ENCODE data around the gene ELOVL6. TPM values are rescaled to one million over a fixed set of nuclear protein-coding genes. Genes with fewer than 3 reads are reported as not detected.
A peak's percentile ranks its signal among the peaks of the same experiment; 100 is the strongest.

The ELOVL6 gene
- total and polyA plus RNA-seq, 11 donors: 0.50 to 22.4 (median 2.9) TPM

DNA sequence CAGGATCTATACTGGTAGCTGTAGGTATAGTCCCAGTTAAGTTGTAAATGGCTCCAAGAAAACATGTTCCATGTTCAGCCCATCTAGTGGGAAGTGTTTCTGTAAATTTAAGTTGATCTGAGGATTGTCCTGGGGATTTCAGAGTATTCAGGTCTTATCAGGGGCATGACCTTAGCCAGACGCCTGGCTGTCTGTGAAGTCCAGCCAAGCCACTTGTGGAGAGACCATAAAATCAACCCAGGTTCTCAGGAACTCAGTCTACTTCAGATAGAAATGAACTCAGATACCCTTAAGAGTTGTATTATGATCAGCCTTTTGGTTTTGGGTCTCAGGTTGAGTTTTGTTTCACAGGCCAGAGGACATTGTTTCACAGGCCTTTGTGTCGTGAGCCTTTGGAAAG, 189.9 kb downstream of the ELOVL6 start:
- intact Hi-C loops (cut with DNase I): loop anchor here in 4 of 10 donors (5.0 to 10.0 kb wide), 4 partner anchors 204 to 509 kb away; no protein-coding TSS in a partner anchor
- H3K27me3 ChIP-seq: peaks cover 0 to 3% (median 0%) of the 10 kb centered on the region in 9 donors
- ATAC-seq: peak in 1 of 4 donors; percentile 42
- TF ChIP-seq POLR2A (IDR thresholded peaks at IDR 0.05): no peak
- TF ChIP-seq CTCF (IDR thresholded peaks at IDR 0.05): no peak
- 31 to 48% (median 37%) methylated on average over 2 of the region's 2 CpGs for WGBS, 4 donors
- H3K4me1 ChIP-seq: peaks cover 0 to 6% (median 0%) of the 10 kb centered on the region in 12 donors
- H3K27ac ChIP-seq: no peak overlapping the region
- no peak overlapping the region for H3K4me3 ChIP-seq
- no peaks in the 10 kb centered on the region for H3K36me3 ChIP-seq
- no peak for DNase-seq
- H3K9me3 ChIP-seq: no peaks in the 10 kb centered on the region

DNA sequence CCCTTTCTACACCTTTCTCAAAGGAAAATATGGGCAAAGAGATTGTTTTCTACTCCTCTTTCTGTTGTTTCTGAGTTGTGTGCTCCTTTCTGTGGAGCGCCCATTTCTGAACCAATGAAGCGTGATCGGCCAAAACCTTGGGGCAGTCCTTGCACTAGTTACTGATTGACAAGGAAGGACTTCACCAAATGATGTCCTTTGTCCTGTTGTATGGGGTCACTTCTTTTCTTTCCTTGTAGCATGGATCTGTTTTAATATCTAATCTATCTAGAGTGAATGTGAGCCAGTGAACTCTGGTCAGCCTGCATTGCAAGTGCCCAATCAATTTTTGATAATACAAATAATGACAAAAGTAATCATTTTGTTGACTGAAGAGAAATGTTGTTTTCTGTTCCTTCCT, 191.2 kb downstream of the ELOVL6 start:
- intact Hi-C loops (cut with DNase I): loop anchor here in 6 of 10 donors (2.0 to 10.0 kb wide), 6 partner anchors 205 to 510 kb away; no protein-coding TSS in a partner anchor
- DNase-seq: no peak
- TF ChIP-seq POLR2A (IDR thresholded peaks at IDR 0.05) (no peak), CTCF (IDR thresholded peaks at IDR 0.05) (no peak)

DNA sequence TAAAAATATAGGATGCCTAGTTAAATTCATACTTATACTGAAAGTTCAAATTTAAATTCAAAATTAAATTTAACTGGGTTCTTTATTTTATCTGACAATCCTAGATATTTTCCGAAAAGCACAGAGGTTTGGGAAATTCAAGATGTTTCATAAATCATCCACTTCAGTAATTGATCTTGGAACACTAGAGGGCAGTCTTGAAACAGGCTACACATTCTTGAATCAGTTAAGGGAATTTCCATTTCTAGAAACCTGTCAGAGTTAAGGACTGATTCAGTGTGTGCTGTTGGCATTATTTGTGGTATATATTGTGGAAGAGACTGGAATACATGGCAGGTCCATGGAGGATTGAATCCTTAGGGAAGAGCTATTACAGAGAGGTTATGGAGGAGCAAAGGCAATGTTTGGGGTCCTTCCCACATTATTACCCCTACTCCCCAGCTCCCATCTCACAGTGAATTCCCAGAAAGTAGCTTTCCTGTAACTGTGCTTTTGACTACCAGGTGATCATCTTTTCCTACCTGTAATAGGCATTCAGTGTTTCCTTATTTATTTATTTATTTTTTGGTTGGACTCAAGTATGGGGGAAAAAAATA, 192.9 kb downstream of the ELOVL6 start:
- no peak overlapping the region for H3K4me3 ChIP-seq
- DNase-seq: no peak
- intact Hi-C loops (cut with DNase I): loop anchor here in 8 of 10 donors (1.0 to 10.0 kb wide), 8 partner anchors 207 to 512 kb away; no protein-coding TSS in a partner anchor
- 8 to 21% (median 20%) methylated on average over 1 of the region's 1 CpG for WGBS, 4 donors
- TF ChIP-seq POLR2A (IDR thresholded peaks at IDR 0.05) (no peak), CTCF (IDR thresholded peaks at IDR 0.05) (peak; percentile 45 to 77 (median 62))
- peak in 1 of 4 donors; percentile 61 for ATAC-seq
- no peak overlapping the region for H3K27ac ChIP-seq
- no peaks in the 10 kb centered on the region for H3K9me3 ChIP-seq
- H3K36me3 ChIP-seq: no peaks in the 10 kb centered on the region
- peaks cover 0 to 5% (median 0%) of the 10 kb centered on the region in 9 donors for H3K27me3 ChIP-seq
- H3K4me1 ChIP-seq: peaks cover 0 to 6% (median 0%) of the 10 kb centered on the region in 12 donors

More for the DNA sequence above, 191.2 kb downstream of the ELOVL6 start:
- Histone ChIP-seq H3K27ac (no peak overlapping the region), H3K4me3 (no peak overlapping the region), H3K4me1 (peaks cover 0 to 6% (median 0%) of the 10 kb centered on the region in 12 donors), H3K9me3 (no peaks in the 10 kb centered on the region), H3K27me3 (peaks cover 0 to 5% (median 0%) of the 10 kb centered on the region in 9 donors), H3K36me3 (no peaks in the 10 kb centered on the region)
- no peak for ATAC-seq
- 95 to 97% (median 96%) methylated on average over 3 of the region's 3 CpGs for WGBS, 4 donors

DNA sequence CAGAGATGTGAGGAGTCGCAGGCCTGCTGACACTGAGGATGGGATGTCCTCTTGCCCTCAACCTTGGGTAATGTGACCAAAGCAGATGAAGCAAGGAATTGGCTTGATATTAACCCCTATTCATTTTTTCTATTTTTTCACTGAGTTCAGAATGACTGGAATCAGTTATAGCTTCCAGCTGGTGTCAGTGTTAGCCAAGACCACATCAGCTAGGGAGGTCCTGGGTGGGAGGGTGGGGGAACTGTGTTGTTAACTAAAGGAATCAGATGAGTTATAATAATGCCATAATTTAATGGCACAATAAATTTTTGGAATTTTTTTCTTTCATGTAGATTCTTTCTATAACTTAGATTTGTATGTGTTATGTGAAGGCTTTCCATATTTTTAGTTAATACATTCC, 193.9 kb downstream of the ELOVL6 start:
- H3K27me3 ChIP-seq: peaks cover 0 to 5% (median 0%) of the 10 kb centered on the region in 9 donors
- no peak overlapping the region for H3K27ac ChIP-seq
- ATAC-seq (no peak), DNase-seq (no peak)
- 86 to 100% (median 92%) methylated on average over 1 of the region's 1 CpG for WGBS, 4 donors
- no peak overlapping the region for H3K4me3 ChIP-seq
- H3K36me3 ChIP-seq: no peaks in the 10 kb centered on the region
- intact Hi-C loops (cut with DNase I): loop anchor here in 5 of 10 donors (2.0 to 10.0 kb wide), 3 partner anchors 193 to 506 kb away; partner anchors contain the start of gene ELOVL6 (in 1 of the 5)
- H3K4me1 ChIP-seq: peaks cover 0 to 6% (median 0%) of the 10 kb centered on the region in 12 donors
- no peaks in the 10 kb centered on the region for H3K9me3 ChIP-seq
- no peak for TF ChIP-seq POLR2A (IDR thresholded peaks at IDR 0.05)
- no peak for TF ChIP-seq CTCF (IDR thresholded peaks at IDR 0.05)
